ENCODE results near the gene STX10. TPM values are rescaled to one million over a fixed set of nuclear protein-coding genes. Genes with fewer than 3 reads are reported as not detected.

STX10 gene
- total and polyA plus RNA-seq, 3 donors from 2014 or later, result 18.1 to 37.6 (median 27.2) TPM

DNA sequence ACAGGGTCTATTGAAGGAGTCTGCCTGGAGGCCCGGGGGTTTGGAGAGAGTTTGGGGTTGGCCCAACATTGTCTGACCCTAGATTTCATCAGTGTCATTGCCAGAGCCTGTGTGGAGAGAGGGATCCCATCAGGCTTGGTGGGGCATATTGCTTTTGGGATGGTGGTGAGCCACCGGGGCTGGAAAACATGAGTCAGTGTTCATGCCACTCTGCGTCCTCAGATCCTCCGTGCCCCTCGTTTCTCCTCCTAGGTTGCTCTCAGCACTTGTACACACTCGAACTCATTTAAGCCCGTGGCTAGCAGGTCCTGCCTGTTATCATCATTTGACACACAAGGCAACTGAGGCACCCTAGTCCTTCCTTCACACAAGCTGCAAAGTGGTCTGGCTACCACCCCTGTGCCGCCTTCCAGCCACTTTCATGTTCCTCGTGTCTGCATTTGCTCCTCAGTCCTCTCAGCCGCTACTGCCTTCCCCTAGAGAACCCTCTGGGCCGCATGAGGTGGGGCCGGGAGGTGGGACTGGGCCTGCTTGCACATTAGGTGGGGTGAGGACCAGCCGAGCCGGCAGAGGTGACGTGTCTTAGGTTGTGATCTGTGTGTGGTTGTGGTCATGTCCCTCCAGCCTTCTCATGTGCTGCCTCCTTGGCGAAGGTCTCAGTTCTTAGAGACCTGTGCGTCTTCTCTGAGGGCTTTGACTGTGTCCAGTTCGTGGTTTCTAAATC, 28.5 kb downstream of the STX10 start:
- Histone ChIP-seq H3K27ac (no peak overlapping the region), H3K36me3 (ENCODE audit: low read depth, missing control alignments) (no peaks in the 10 kb centered on the region), H3K9me3 (no peaks in the 10 kb centered on the region), H3K27me3 (no peaks in the 10 kb centered on the region), H3K4me1 (peaks cover 18% of the 10 kb centered on the region), H3K4me3 (no peak overlapping the region)
- no peak for DNase-seq
- TF ChIP-seq, protein P1, sequence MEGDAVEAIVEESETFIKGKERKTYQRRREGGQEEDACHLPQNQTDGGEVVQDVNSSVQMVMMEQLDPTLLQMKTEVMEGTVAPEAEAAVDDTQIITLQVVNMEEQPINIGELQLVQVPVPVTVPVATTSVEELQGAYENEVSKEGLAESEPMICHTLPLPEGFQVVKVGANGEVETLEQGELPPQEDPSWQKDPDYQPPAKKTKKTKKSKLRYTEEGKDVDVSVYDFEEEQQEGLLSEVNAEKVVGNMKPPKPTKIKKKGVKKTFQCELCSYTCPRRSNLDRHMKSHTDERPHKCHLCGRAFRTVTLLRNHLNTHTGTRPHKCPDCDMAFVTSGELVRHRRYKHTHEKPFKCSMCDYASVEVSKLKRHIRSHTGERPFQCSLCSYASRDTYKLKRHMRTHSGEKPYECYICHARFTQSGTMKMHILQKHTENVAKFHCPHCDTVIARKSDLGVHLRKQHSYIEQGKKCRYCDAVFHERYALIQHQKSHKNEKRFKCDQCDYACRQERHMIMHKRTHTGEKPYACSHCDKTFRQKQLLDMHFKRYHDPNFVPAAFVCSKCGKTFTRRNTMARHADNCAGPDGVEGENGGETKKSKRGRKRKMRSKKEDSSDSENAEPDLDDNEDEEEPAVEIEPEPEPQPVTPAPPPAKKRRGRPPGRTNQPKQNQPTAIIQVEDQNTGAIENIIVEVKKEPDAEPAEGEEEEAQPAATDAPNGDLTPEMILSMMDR (IDR thresholded peaks at IDR 0.05), result no peak
- TF ChIP-seq POLR2A (IDR thresholded peaks at IDR 0.05), result no peak
- WGBS, 2 donors, result 83 to 87% methylated on average over 16 to 18 of the region's 18 CpGs
- intact Hi-C loops (cut with DNase I; ENCODE audit: low total_unique reads), result no loop called here

DNA sequence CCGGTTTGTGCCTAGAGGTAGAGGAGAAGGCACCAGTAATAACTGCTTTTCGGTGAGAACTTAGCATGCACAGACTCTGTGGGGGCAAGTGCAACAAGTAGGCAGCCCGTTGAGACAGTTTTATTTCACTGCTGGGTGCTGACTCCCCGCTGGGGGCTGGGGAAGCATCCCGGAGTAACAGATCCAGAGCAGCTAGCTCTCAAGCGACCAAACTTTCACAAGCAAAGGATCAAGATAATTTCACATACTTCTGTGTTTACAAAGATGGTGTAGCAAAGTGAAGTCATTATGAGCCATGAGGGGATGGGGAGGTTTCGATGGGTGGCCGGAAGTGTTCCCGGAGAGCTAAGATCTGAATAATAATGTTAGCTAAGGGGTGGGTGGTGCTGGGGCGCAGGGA, 29.4 kb downstream of the STX10 start:
- H3K4me3 ChIP-seq, result no peak overlapping the region
- intact Hi-C loops (cut with DNase I; ENCODE audit: low total_unique reads), result no loop called here
- no peak overlapping the region for H3K27ac ChIP-seq
- H3K27me3 ChIP-seq, result no peaks in the 10 kb centered on the region
- TF ChIP-seq POLR2A (IDR thresholded peaks at IDR 0.05), result no peak
- TF ChIP-seq, protein P1 (IDR thresholded peaks at IDR 0.05), result no peak
- no peak for DNase-seq
- H3K9me3 ChIP-seq, result no peaks in the 10 kb centered on the region
- H3K36me3 ChIP-seq (ENCODE audit: low read depth, missing control alignments), result no peaks in the 10 kb centered on the region
- H3K4me1 ChIP-seq, result peaks cover 21% of the 10 kb centered on the region
- WGBS, 2 donors, result 76 to 79% methylated on average over 10 of the region's 10 CpGs

DNA sequence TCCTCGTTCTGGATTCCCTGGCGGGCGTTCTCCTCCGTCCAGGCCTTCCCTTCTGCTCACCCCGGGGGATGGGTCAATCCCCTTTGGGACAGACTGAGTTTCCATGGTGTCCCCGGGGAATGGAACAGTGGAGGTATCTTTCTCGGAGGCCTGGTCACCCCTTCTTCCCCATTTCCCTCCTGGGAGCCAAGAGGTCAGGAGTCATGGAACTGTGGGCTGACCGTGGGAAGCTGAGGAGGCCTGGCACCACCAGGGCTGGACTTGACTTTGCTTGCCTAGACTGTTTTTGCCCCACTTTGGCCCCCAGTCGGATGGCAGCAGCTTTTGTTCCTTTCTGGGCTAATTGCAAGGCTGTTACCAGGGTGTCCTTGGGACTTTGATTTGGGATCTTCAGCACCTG, 30.1 kb downstream of the STX10 start:
- Histone ChIP-seq H3K27me3 (no peaks in the 10 kb centered on the region), H3K4me3 (no peak overlapping the region), H3K4me1 (peaks cover 26% of the 10 kb centered on the region), H3K36me3 (ENCODE audit: low read depth, missing control alignments) (no peaks in the 10 kb centered on the region), H3K27ac (no peak overlapping the region), H3K9me3 (no peaks in the 10 kb centered on the region)
- no peak for TF ChIP-seq POLR2A (IDR thresholded peaks at IDR 0.05)
- TF ChIP-seq, protein P1 (IDR thresholded peaks at IDR 0.05), result no peak
- WGBS, 2 donors, result 78 to 83% methylated on average over 5 to 9 of the region's 9 CpGs
- intact Hi-C loops (cut with DNase I; ENCODE audit: low total_unique reads), result no loop called here
- DNase-seq, result no peak

DNA sequence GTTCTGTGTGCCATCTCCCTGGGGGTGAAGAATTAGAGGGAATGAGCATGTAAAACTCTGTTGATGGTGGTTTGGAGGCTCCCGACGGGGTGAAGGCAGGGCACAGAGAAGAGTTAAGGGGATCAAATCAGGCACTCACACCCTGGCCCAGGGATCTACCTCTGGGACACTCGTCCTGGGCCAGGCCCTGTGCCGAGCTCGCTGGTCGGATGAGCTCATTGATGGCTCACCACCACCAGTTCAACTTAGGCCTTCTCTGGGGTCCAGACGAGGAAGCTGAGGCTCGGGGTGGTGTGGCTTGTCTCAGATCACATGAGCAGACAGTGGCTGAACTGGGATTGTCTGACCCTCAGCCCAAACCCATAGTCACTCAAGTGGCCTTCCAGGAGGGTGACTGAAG, 30.5 kb downstream of the STX10 start:
- no peak for DNase-seq
- 74 to 79% methylated on average over 6 to 8 of the region's 8 CpGs for WGBS, 2 donors
- Histone ChIP-seq H3K27ac (no peak overlapping the region), H3K27me3 (no peaks in the 10 kb centered on the region), H3K36me3 (ENCODE audit: low read depth, missing control alignments) (no peaks in the 10 kb centered on the region), H3K4me3 (no peak overlapping the region), H3K9me3 (no peaks in the 10 kb centered on the region), H3K4me1 (peaks cover 26% of the 10 kb centered on the region)
- TF ChIP-seq, protein P1 (IDR thresholded peaks at IDR 0.05), result no peak
- TF ChIP-seq POLR2A (IDR thresholded peaks at IDR 0.05), result no peak
- intact Hi-C loops (cut with DNase I; ENCODE audit: low total_unique reads), result loop anchor here (5.0 kb wide), 1 partner anchor 33 kb away; the partner anchor contains the start of genes IER2 and STX10

Data from testis (tissue), 3 donors.